NCI-H526 treated with DMSO at 0.1 percent for 48 hours (cell line): ENCODE data around the gene NOL4.
"Not testable (repeated sequence)": the region's sequence is repeated elsewhere in the genome, so short reads cannot be mapped to it uniquely, and the experiment has no call there.

Experiments
- DNase-seq: peaks from one replicate; lab custom pipeline; 2025; lab: John Stamatoyannopoulos, UW

The NOL4 gene, protein sequence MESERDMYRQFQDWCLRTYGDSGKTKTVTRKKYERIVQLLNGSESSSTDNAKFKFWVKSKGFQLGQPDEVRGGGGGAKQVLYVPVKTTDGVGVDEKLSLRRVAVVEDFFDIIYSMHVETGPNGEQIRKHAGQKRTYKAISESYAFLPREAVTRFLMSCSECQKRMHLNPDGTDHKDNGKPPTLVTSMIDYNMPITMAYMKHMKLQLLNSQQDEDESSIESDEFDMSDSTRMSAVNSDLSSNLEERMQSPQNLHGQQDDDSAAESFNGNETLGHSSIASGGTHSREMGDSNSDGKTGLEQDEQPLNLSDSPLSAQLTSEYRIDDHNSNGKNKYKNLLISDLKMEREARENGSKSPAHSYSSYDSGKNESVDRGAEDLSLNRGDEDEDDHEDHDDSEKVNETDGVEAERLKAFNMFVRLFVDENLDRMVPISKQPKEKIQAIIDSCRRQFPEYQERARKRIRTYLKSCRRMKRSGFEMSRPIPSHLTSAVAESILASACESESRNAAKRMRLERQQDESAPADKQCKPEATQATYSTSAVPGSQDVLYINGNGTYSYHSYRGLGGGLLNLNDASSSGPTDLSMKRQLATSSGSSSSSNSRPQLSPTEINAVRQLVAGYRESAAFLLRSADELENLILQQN

DNA sequence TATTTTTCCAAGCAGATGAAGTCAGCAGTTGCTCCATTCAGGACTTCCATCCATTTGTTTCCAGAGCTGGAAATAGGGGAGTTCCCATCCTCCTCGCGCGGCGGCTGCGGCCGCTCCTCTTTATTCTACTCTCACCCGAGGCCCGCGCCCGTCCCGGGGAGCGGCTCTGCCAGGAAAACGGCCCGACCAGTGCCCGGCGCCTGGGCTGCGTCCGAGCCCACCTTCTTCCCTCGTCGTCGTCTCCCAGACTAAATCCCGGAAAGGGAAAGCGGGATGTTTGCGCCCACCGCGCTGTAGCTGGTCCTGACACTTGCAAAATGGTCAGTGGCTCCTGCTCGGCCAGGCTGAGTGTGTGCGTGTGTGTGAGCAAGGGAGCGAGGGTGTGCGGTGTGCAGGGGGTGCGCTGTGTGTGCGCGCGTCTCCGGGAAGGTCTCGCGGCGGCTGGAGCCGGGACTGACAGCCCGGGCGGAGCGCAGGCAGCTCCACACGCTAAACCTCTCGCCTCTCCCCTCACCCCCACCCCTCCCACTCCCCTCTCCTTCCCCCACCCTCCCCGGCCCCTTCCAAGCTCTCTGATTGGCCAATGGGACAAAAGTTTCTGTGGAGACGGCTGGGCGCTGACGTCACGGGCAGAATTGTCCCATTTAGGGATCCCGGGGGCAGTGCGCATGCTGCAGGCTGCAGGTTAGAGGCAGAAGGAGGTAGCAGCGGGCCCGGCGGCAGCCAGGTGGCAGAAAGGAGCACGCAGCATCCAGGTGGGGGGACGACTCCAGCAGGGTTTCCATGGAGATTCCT is at the start of gene NOL4:
Gene NOL4, minus strand, starts transcription at position 491 of the 795 bp plus-strand sequence. CDS start 1,660 bp downstream, outside the sequence.
- peak; percentile 92 for DNase-seq

DNA sequence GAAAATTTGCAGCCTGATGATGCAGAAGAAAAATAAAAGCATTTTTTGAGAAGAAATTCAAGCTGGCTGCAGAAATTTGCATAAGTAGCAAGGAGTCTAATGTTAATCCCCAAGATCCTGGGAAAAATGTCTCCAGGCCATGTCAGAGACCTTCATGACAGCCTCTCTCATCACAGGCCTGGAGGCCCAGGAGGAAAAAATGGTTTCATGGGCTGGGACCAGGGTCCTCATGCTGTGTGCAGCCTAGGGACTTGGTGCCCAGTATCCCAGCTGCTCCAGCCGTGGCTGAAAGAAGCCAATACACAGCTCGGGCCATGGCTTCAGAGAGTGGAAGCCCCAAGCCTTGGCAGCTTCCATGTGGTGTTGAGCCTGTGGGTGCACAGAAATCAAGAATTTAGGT is 41.3 kb upstream of the NOL4 start:
- DNase-seq, result not testable (repeated sequence)

DNA sequence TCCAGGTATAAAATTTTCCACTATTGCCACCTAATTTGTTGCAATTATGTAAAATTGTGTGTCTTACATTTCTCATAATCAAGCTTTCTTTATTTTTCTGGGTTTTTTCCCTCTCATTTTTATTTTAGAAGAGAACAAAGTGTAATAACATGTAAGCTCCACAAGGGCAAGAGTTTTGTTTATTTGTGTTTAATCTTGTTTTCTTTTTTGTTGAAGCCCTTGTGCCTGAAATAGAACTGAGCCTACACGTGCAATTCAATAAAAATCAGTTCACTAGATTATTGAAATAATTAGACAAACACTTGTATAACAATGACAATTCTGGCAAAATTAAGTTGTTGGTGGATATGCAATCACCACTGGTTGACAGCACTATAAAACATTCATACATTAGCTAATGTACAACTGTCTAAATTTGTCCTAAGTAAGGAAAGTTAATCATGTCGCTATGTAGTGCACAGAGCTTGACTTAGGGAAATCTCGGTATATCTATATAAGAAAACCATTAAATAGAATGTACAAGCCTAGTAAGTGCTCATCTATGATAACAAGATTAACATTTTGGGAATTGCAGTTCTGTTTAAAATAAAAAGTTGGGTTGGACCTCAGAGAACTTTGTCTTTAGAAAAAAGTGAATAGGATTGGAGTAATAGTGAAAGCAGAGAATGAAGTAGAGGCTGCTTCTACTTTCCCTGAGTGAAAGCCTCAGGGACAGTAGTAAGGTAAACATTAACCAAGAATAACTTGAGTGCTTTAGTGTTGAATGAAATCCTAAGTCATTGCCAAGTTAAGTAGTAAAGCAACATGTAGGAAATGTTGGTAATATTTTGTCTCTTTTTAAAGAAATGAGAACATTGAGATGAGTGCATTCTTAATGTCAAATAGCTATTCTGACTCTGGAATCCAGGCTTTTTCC is 37.4 kb upstream of the NOL4 start:
- no peak for DNase-seq

DNA sequence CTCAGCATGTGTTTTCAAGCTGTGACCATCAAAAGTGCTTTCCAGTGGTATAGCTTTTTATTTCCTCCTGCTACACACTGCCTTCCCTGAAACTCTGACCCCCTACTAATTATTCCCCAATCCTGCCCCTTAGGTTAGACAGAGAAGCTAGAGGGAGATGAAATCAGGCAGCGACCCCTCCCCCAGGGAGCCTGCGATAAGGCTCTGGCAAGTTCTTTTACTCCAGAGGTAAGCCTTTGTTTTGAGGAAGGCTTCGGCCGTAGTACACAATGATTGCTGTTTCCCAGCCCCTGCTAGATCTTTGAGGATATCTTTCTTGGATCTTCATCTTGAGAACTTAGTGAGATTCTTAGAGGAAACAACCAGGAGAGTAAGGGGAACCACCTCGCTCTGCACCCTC is 33.5 kb upstream of the NOL4 start:
- no peak for DNase-seq

DNA sequence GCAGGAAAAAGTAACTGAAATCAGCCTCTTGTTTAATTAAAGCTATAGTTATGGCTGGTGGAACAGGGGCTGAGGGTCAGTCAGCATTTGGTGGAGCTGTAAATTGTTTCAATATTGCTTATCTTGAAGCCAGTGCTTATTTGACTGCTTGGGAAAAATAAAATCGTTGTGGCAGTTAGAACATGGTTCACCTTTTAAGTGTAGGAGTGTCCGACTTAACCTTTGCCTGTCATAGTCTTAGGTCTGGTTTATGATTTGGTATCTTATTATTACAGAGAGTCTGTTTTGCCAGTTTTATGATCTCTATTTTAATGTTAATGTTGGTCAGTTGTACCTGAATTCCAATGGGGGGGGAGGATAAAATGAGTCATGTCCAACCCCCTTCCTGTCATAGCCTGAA is 27.2 kb upstream of the NOL4 start:
- DNase-seq, result no peak

DNA sequence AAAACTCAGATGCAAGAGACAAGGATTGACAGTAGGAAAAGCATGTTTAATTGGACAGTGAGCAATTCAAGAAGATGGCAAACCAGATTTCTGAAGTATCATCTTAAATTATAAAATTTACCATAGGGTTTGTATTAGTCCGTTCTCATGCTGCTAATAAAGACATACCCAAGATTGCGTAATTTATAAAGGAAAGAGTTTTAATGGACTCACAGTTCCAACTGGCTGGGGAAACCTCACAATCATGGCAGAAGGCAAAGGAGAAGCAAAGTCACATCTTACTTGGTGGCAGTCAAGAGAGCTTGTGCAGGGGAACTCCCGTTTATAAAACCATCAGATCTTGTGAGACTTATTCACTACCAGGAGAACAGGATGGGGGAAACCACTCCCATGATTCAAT is 24.0 kb upstream of the NOL4 start:
- no peak for DNase-seq

DNA sequence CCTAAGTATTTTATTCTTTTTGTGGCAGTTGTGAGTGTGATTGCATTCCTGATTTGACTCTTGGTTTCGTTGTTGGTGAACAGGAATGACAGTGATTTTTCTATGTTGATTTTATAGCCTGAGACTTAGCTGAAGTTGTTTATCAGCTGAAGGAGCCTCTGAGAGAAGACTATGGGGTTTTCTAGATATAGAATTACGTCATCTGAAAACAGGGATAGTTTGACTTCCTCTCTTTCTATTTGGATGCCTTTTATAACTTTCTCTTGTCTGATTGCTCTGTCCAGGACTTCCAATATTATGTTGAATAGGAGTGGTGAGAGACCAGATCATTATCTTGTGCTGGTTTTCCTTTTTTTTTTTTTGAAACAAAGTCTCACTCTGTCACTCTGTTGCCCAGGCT is 18.0 kb upstream of the NOL4 start:
- DNase-seq, result no peak

DNA sequence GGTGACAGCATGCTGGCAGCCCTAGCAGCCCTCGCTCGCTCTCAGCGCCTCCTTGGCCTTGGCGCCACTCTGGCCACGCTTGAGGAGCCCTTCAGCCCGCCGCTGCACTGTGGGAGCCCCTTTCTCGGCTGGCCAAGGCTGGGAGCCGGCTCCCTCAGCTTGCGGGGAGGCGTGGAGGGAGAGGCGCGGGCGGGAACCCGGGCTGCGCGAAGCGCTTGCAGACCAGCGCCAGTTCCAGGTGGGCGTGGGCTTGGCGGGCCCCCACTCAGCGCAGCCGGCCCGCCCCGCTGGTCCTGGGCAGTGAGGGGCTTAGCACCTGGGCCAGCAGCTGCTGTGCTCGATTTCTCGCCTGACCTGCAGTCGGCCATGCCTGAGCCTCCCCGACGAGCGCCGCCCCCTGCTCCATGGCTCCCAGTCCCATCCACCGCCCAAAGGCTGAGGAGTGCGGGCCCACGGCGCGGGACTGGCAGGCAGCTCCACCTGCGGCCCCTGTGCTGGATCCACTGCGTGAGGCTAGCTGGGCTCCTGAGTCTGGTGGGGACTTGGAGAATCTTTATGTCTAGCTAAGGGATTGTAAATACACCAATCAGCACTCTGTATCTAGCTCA is 9.2 kb upstream of the NOL4 start:
- not testable (repeated sequence) for DNase-seq

DNA sequence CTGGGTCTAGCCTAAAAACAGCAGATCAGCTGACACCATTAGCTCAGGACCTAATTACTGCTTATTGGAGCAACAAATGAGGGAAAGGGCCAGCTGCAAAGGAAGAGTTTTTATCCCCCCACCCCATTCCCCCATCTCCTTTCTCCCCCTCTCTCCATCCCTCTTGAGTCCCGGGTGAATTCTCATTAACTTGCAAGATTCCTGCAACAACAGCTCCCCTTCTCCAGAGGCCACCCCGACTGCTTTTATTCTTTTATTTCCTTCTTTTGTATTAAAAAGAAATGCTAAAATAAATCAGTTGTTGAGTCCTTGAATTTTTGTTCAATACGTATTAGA is 473 bp upstream of the NOL4 start:
- no peak for DNase-seq

DNA sequence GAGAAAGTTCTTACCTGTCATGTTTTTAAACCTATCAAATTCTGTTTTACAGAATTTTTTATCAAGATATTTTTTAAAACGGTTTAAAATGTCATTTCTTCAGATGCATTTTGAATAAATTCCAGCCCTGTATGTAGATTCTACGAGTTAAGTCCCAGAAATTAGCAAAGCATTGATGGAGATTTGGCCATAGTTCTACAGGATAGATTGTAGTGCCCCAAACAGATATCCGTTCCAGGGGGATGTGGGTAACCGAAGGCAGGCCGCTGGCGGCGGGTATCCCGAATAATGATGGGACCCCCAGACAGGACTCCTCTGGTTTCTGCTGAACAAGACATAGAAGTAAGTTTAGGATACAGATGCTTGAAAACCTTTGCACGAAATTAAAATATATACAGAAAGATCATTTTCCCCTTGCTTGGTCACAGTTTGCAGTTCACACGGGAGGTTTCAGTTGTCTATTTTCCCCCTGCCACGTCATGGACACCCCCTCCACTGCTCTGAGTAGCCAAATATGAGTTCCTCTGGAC is 755 bp downstream of the NOL4 start:
- no peak for DNase-seq

DNA sequence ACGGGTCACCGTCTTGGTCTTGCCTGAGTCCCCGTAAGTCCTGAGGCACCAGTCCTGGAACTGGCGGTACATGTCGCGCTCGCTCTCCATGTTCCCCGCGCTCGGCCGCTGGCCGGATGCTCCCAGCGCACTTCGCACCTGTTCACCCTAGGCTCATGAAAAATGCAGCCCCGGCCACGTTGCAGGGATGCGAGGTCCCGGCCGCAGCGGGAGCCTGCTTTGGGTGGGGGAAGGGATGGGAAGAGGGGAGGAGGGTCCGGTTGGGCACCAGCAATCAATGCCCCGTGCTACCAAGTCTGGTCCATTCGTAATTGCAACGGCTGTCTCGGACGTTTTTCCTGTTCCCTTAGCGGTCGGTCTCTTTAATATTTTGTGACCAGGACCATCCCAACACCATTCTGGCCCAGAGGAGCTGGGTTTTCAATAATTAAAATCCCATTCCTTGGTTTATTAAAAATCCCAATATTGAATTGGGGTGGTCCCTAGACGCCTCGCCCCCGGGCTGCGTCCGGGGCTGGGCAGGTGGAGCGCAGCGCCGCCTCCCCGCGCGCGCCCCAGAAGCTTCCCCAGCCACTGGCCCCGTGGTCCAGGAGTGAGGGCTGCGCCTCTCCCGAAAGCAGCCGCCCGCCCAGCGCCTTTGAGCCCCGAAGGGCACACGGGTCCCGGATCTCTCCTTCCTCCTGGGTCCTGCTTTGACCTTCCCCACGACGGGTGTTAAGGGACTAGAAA is 1.4 kb downstream of the NOL4 start:
- DNase-seq, result peak; percentile 56

DNA sequence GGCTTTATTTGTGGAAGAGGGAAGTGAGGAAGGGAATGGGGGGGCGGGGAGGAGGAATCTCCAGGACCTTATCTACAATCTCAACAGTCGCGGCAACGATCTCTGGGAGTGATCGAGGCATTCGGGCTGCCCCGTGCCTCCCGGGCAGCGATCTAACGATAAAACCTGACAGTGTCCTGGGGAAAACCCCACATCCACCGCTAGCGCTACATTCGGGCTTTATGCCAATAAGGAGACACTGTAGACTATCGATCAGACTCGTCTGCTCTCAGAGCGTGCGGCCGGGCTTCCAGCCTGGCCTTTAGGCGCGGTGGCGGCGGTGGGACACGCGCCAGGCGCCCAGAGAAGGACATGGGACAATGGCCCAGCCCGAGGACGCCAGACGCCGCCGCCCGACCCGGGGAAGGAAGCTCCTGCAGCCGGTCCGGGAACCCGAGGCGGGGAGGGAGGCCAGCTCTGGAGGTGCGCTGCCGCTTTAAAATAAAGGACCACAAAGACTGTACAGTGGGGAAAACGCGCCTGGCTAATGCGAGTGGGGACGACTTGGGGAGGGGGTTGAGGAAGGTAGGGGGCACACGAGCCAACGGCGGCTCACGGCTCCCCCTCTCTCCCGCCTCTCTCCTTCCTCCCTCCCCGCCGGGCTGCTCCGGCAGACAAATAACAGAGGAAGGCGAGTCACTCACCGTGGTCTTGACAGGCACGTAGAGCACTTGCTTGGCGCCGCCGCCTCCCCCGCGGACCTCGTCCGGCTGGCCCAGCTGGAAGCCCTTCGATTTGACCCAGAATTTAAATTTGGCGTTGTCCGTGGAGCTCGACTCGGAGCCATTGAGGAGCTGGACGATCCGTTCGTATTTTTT is 2.2 kb downstream of the NOL4 start:
- DNase-seq, result peak; percentile 56

DNA sequence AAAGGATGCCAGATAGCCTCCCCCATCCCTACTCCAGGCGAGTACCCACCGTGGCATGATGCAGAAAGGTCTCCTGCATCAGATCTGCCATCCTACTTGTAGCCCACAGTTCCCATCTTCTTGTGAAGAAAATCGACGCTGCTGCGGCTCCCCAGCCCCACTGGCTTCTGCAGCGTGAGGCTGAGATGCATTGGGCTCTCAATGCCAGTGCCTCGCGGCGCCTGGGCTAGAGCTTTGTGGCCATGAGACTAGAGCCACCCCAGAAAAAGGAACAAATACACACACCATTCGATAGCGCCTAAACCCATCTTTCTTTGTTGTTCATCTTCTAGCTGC is 2.8 kb downstream of the NOL4 start:
- peak; percentile 54 for DNase-seq

DNA sequence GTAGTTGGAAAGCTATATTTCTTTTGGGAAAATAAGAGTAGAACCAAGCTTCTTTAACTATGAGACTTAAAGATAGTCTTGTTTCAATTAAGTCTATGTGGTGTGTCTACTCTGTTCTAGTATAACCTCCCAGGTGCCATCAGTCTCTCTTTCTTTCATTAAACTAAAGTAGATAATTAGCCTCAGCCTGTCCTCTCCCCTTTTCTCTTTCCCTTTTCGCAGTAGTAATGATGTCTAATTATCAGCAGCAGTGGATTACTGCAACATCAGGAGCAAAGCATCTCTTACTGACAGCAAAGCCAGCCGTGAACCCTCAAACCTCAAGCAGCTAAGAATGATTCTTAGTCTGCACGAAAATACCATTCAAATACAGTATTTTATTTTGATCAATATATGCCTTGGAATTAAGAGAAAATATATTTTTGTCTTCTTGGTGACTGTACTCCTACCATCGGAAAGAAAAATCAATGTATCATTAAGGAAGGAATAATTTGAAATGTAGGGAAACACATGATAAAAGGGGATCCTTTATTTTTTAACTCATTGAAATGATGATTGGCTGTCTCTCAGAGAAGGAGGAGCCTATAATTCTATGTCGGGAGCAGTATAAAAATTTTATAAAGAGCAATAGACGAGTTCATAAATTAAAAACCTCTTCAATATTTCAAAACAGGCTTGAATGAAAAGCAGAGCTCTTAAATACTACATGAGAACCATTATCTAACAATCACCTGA is 4.5 kb downstream of the NOL4 start:
- no peak for DNase-seq

DNA sequence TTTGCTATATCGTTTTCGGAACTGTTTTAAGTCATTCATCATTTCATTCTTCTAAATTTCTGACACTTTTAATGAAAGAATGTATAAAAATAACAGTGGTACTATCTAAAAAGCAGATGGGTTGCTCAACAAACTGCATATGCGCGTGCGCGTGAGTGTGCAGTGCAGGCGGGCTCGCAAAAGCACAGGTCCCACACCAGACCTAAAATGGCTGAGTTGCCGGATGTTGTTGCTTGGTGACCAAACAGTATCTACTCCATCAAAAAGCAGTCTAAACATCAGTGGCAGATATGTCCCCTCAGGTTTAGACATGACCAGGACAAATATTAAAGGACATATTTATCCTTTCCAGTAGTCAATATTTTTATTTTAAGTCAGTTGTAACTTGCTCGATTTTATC is 5.1 kb downstream of the NOL4 start:
- no peak for DNase-seq

DNA sequence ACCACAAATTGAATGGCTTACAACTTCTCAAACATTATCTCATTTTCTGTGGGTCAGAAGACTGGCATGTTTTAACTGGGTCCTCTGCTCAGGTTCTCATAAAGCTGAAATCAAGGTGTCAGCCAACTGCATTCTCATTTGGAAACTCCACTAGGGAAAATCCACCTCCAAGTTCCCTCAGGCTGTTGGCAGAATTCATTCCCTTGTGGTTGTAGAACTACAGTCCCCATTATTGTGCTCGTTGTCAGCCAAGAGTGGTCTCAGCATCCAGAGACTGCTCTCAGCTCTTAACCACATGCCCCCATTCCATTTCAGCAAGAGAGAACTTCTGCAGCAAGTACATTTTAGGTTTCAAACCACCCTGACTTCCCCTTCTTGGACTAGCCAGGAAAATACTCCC is 12.2 kb downstream of the NOL4 start:
- DNase-seq, result no peak

DNA sequence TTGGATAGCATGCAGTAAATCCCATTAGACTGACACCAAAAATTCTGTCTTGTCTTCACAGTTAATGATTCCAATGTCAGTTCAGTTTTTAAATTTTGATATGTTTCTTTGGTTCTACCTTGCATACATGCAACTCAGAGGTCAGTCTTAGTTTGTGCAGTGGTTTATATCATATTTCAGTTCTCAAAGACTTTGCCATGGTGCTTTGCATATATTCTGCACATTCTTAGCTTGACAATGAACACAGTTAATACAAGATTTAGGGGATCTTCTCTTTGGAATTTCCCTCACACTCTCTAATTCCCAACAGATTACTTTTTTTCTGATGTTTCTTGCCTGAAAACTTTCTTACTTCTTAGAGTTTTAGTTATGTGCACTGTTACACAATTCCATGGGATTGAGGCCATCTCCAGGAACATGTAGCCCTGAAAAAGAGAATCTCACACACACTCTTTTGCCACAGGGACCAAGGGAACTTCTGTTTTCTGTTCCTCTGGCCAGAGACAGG is 17.3 kb downstream of the NOL4 start:
- DNase-seq, result peak; percentile 1

DNA sequence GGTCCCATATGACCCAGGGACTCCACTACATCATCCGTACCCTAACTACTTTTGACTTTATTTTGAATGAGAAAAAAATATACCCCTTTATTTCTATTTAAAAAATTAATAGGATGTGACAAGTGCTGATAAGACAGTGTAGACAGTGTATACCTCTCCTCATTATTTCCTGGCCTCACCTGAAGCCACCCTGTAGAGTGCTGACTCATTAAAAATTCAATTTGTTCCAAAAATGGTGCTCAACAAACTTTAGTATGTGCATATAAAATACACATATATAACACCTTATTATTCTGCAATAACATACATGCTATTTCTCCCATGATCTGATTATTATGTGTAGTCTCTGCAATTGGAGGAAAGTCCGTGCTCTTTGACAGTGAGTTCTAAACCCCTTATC is 20.8 kb downstream of the NOL4 start:
- no peak for DNase-seq

DNA sequence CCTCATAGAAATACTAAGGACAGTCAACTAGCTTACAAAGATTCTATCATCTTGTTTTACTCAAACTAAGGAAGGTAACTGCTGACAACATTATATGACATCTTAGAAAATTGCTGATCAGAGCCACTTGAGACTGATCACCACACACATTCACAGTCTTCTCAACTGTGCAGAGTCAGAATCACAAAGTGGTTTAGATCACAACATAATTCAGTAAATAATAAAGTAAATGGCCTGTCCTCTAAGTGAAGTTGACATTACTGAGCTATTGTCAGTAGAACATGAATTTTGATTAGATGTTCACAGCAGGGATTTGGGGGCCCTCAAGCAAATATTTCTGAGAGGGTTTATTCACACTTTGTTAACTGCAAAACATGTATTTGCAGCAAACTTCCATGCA is 28.5 kb downstream of the NOL4 start:
- no peak for DNase-seq
